Hematopoietic multipotent progenitor cell treated with erythropoietin and hydrocortisone succinate and interleukin-3 and kit ligand, for 6 days (in vitro differentiated cells): Measurements from ENCODE around the gene ABCC6.
"Not testable (repeated sequence)": the region's sequence is repeated elsewhere in the genome, so short reads cannot be mapped to it uniquely, and the experiment has no call there.

Source experiments
- DNase-seq: peaks from one replicate; pipeline ENCODE4 v3.0.0-alpha.2; 2015

ABCC6 gene

GRCh38 chr16:16222850-16223661, at the start of gene ABCC6:
ABCC6 (minus strand) TSS chr16:16223494; CDS start chr16:16223434, 60 bp downstream.
- DNase-seq = not testable (repeated sequence)

GRCh38 chr16:16272573-16273221, 49.4 kb upstream of the ABCC6 start:
- DNase-seq = not testable (repeated sequence)

GRCh38 chr16:16271658-16272057, 48.4 kb upstream of the ABCC6 start:
- DNase-seq = not testable (repeated sequence)

GRCh38 chr16:16268185-16268808, 45.0 kb upstream of the ABCC6 start:
- not testable (repeated sequence) for DNase-seq

- not testable (repeated sequence) for DNase-seq
Measured at GRCh38 chr16:16267708-16268107, 44.4 kb upstream of the ABCC6 start.

GRCh38 chr16:16265044-16265443, 41.8 kb upstream of the ABCC6 start:
- not testable (repeated sequence) for DNase-seq

GRCh38 chr16:16263947-16264346, 40.7 kb upstream of the ABCC6 start:
- not testable (repeated sequence) for DNase-seq

GRCh38 chr16:16262954-16263555, 39.8 kb upstream of the ABCC6 start:
- not testable (repeated sequence) for DNase-seq

- not testable (repeated sequence) for DNase-seq
Measured at GRCh38 chr16:16259971-16260370, 36.7 kb upstream of the ABCC6 start.

GRCh38 chr16:16258822-16259221, 35.5 kb upstream of the ABCC6 start:
- peak; percentile 79 for DNase-seq

GRCh38 chr16:16257301-16257923, 34.1 kb upstream of the ABCC6 start:
- not testable (repeated sequence) for DNase-seq

GRCh38 chr16:16252377-16252776, 29.1 kb upstream of the ABCC6 start:
- not testable (repeated sequence) for DNase-seq

- not testable (repeated sequence) for DNase-seq
Measured at GRCh38 chr16:16249621-16250330, 26.5 kb upstream of the ABCC6 start.

GRCh38 chr16:16247439-16247838, 24.1 kb upstream of the ABCC6 start:
- DNase-seq = not testable (repeated sequence)

- not testable (repeated sequence) for DNase-seq
Measured at GRCh38 chr16:16246578-16247262, 23.4 kb upstream of the ABCC6 start.

- DNase-seq = not testable (repeated sequence)
Measured at GRCh38 chr16:16243886-16244285, 20.6 kb upstream of the ABCC6 start.

GRCh38 chr16:16240667-16241066, 17.4 kb upstream of the ABCC6 start:
- peak; percentile 35 for DNase-seq

- DNase-seq = not testable (repeated sequence)
Measured at GRCh38 chr16:16237738-16238137, 14.4 kb upstream of the ABCC6 start.

GRCh38 chr16:16237071-16237470, 13.8 kb upstream of the ABCC6 start:
- DNase-seq = not testable (repeated sequence)

GRCh38 chr16:16232692-16233061, 9.4 kb upstream of the ABCC6 start:
- not testable (repeated sequence) for DNase-seq

- DNase-seq = not testable (repeated sequence)
Measured at GRCh38 chr16:16223662-16224241, 458 bp upstream of the ABCC6 start.
